Activated CD4-positive, alpha-beta T cell treated with anti-CD3 and anti-CD28 coated beads, Interleukin-2, amount 10 ng/mL, durations not matched to agents 24 days and 14 days (primary cell): Measurements from ENCODE around the gene CYFIP2. TPM values are rescaled to one million over a fixed set of nuclear protein-coding genes. Genes with fewer than 3 reads are reported as not detected.

ENCODE experiments used
- DNase-seq: peaks from one replicate; pipeline ENCODE4 v3.0.0; 2022
- H3K27ac Mint-ChIP-seq: one replicate; pipeline ENCODE4 v1.8.0; 2022; ENCODE audit warnings: mild to moderate bottlenecking, mixed read lengths
- H3K27me3 Mint-ChIP-seq: one replicate; pipeline ENCODE4 v1.8.0; 2022; ENCODE audit warnings: mixed read lengths
- H3K36me3 Mint-ChIP-seq: one replicate; pipeline ENCODE4 v1.8.0; 2022; ENCODE audit warnings: low read depth, mild to moderate bottlenecking, mixed read lengths
- H3K4me1 Mint-ChIP-seq: one replicate; pipeline ENCODE4 v1.8.0; 2021; ENCODE audit warnings: mixed read lengths
- H3K4me3 Mint-ChIP-seq: one replicate; pipeline ENCODE4 v1.8.0; 2022; ENCODE audit warnings: mild to moderate bottlenecking, moderate library complexity, mixed read lengths
- H3K9me3 Mint-ChIP-seq: one replicate; pipeline ENCODE4 v1.8.0; 2021; ENCODE audit warnings: mixed read lengths
- intact Hi-C: fragments of 100-400 bp; cut with micrococcal nuclease; formaldehyde crosslinking; loops from one replicate; pipeline ENCODE4 v1.15.1; 2023
- total RNA-seq: library from RNA; stranded (reverse); gene quantifications from 2 replicates; pipeline ENCODE4 v1.2.3, GENCODE V29; 2022

The CYFIP2 gene
- total RNA-seq, 1 donor from 2014 or later, result 193 TPM

DNA sequence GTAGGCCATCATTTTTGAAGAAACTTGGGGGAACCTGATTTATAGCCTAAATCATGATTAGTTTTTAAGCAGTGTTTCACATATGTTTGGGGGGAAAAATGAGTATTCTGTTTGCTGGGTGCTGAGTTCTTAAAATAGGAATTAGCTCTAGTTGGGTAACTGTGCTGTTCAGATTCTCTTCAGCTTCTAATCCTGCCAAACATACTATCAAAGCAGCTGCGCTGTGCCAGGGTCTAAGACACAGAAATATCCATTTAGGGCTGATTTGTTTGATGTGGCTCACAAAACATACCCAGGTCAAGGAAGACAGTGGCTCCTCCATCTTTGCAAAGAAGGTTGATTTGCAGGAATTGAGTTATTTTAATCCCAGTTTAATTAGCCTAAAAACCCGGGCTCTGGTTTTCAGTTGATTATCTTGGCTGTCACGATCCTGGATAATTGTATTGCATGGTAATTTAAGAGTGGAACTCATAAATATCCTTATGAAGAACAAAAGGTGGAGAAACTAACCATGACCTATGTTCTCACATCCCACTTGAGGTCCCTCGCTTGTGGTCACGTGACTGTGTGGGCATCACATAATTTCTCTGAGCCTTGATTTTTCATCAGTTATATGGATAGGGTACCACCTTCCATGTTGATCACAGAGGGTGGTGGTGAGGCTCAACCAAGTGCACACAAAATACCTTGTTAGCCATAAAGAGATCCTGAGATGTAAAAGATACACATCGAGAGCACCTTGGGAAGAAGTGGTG, 18.7 kb downstream of the CYFIP2 start:
- Mint-ChIP-seq H3K36me3 (peaks cover 60% of the 10 kb centered on the region), H3K4me1 (peaks cover 75% of the 10 kb centered on the region), H3K27ac (no peak overlapping the region), H3K27me3 (no peaks in the 10 kb centered on the region), H3K4me3 (no peak overlapping the region), H3K9me3 (peaks cover 3% of the 10 kb centered on the region)
- DNase-seq, result no peak
- intact Hi-C loops, result no loop called here

DNA sequence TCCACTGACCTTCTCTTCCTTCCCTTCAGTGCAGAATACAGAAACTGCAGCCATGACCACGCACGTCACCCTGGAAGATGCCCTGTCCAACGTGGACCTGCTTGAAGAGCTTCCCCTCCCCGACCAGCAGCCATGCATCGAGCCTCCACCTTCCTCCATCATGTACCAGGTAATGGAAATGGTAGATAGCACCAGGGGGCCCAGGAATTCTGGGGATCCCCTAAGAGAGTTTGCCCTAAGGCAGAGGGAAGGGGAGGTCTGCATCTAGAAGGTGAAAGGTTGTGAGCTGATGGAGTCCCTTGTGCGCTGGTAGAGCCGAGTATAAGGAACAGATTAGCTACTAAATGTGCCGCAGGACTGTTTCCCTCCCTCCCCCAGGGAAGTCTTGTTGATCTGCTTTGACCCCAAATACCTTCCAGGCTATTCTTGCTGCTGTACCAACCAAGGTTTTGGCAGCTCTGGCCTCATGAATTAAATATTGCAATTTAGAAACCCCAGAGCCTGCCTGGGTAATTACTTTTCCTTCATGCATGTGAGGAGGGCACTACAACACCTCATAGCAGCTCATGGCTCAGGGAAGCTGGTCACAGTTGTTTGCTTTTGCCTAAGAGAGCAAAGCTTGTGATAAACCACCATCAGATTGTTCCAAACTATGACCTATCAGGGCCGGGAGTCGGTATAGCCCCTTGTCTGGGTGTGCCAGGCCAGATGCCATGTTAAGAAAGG, 19.6 kb downstream of the CYFIP2 start:
- Mint-ChIP-seq H3K36me3 (peaks cover 61% of the 10 kb centered on the region), H3K4me1 (peaks cover 76% of the 10 kb centered on the region), H3K27ac (peak overlapping the region; percentile 45), H3K27me3 (no peaks in the 10 kb centered on the region), H3K4me3 (no peak overlapping the region), H3K9me3 (peaks cover 3% of the 10 kb centered on the region)
- no peak for DNase-seq
- intact Hi-C loops, result no loop called here

GRCh38 chr5:157286761-157287211, 20.9 kb downstream of the CYFIP2 start:
- no peak for DNase-seq
- intact Hi-C loops, result no loop called here
- no peak overlapping the region for H3K4me3 Mint-ChIP-seq
- peaks cover 62% of the 10 kb centered on the region for H3K36me3 Mint-ChIP-seq
- no peaks in the 10 kb centered on the region for H3K27me3 Mint-ChIP-seq
- no peak overlapping the region for H3K27ac Mint-ChIP-seq
- peaks cover 73% of the 10 kb centered on the region for H3K4me1 Mint-ChIP-seq
- no peaks in the 10 kb centered on the region for H3K9me3 Mint-ChIP-seq

DNA sequence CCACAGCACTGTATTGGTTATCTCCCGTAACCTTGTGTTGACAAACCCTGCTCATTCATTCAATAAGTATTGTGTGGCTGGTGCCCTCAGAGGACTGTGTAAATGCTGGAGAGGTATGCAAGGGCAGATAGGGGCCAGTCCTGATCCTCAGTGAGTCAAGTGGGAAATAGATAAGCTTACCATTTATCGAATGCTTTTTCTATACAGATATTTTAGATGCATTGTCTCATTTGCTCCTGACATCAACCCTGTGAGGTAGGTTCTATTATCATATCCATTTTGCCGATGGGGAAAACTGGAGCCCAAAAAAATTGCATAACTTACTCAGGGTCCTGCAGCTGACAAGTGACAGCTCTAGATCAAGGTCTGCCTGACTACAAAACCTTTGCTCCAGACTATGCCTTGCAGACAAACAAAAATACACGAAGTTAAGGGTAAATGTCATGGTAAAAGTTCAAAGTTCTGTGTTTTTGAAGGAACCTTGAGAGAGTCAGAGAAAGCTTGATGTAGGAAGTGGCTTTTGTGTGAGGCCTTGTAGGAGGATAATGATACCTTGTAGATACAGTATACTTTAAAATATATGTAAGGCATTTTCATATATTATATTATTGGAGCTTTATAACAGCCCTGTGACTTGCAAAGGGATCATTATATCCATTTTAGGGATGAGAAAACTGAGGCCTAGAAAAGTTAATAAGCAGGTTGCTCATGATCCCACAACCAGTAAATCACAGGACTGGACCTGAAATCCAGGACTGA, 22.7 kb downstream of the CYFIP2 start:
- no peak for DNase-seq
- H3K9me3 Mint-ChIP-seq, result no peaks in the 10 kb centered on the region
- peaks cover 64% of the 10 kb centered on the region for H3K36me3 Mint-ChIP-seq
- H3K4me1 Mint-ChIP-seq, result peaks cover 61% of the 10 kb centered on the region
- intact Hi-C loops, result no loop called here
- peak overlapping the region; percentile 38 for H3K4me3 Mint-ChIP-seq
- H3K27ac Mint-ChIP-seq, result peak overlapping the region; percentile 80
- no peaks in the 10 kb centered on the region for H3K27me3 Mint-ChIP-seq

DNA sequence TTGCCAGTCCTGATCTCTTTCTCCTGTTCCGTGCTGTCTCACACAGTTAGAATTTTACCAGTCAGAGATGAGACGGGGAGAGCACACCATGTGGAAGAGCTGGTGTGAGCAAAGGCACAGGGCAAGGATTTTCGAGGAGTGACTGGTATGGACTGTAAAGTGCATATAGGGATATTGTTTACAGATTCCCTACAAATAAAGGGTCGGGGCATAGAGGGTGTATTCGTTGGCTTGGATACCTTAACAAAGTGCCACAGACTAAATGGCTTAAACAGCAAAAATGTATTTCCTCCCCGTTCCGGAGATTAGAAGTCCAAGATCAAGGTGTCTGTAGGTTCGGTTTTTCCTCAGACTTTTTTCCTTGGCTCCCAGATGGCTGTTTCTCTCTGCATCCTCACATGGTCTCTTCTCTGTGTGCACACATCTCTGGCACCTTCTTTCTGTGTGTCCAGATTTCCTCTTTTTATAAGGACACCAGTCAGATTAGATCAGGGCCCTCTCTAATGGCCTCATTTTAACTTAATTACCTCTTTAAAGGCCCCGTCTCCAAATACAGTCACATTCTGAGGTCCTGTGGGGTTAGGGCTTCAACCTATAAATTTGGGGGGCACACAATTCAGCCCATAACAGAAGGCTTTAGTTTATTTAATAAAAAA, 23.4 kb downstream of the CYFIP2 start:
- Mint-ChIP-seq H3K9me3 (no peaks in the 10 kb centered on the region), H3K36me3 (peaks cover 69% of the 10 kb centered on the region), H3K27ac (peak overlapping the region; percentile 28), H3K4me1 (peaks cover 61% of the 10 kb centered on the region), H3K4me3 (no peak overlapping the region), H3K27me3 (no peaks in the 10 kb centered on the region)
- no peak for DNase-seq
- intact Hi-C loops, result no loop called here

GRCh38 chr5:157290156-157290980, 24.4 kb downstream of the CYFIP2 start:
- peak overlapping the region; percentile 87 for H3K27ac Mint-ChIP-seq
- no peak for DNase-seq
- H3K27me3 Mint-ChIP-seq, result no peaks in the 10 kb centered on the region
- peaks cover 70% of the 10 kb centered on the region for H3K36me3 Mint-ChIP-seq
- peaks cover 57% of the 10 kb centered on the region for H3K4me1 Mint-ChIP-seq
- H3K9me3 Mint-ChIP-seq, result no peaks in the 10 kb centered on the region
- H3K4me3 Mint-ChIP-seq, result no peak overlapping the region
- intact Hi-C loops, result loop anchor here (2.0 to 5.0 kb wide), 2 partner anchors 14 to 33 kb away; no protein-coding TSS in a partner anchor

DNA sequence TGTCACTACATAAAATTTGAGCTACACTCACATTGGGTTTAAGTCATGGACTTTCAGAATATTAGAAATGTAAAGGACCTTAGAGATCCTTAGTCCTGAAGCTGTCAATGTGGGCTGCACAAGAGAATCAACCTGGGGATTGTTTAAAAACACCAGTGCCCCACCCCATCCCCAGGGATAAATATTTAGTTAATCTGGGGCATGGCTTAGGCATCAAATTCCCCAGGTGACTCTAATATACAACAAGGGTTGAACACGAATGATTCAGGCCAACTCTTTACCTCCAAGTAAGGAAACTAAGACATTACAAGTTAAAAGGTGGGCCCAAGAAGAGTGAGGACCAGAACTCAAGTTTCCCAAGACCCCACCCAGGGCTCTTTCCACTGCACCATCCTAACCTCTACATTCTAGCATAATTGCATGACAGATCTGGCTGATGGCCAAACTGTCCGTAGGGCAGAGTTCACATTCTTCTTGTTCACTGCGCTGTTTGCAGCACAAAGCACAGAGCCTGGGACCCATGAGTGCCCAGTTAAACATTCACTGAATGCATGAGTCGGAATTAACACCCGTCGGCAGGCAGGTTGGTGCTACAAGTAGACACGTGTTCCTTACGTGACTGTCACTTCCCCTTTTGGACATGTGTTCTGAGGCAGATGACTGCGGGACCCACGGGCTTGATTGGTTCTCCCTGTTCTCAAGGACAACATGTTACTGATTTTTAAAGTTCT, 25.2 kb downstream of the CYFIP2 start:
- intact Hi-C loops, result loop anchor here (2.0 to 5.0 kb wide), 2 partner anchors 14 to 34 kb away; no protein-coding TSS in a partner anchor
- H3K27me3 Mint-ChIP-seq, result no peaks in the 10 kb centered on the region
- H3K4me1 Mint-ChIP-seq, result peaks cover 54% of the 10 kb centered on the region
- no peak for DNase-seq
- H3K4me3 Mint-ChIP-seq, result no peak overlapping the region
- H3K9me3 Mint-ChIP-seq, result no peaks in the 10 kb centered on the region
- H3K27ac Mint-ChIP-seq, result peak overlapping the region; percentile 87
- H3K36me3 Mint-ChIP-seq, result peaks cover 71% of the 10 kb centered on the region

GRCh38 chr5:157292599-157292998, 26.7 kb downstream of the CYFIP2 start:
- no peaks in the 10 kb centered on the region for H3K27me3 Mint-ChIP-seq
- H3K27ac Mint-ChIP-seq, result peak overlapping the region; percentile 22
- peaks cover 75% of the 10 kb centered on the region for H3K36me3 Mint-ChIP-seq
- H3K4me3 Mint-ChIP-seq, result no peak overlapping the region
- H3K4me1 Mint-ChIP-seq, result peaks cover 55% of the 10 kb centered on the region
- no peaks in the 10 kb centered on the region for H3K9me3 Mint-ChIP-seq
- no peak for DNase-seq
- intact Hi-C loops, result loop anchor here (5.0 kb wide), 1 partner anchor 35 kb away; no protein-coding TSS in a partner anchor

DNA sequence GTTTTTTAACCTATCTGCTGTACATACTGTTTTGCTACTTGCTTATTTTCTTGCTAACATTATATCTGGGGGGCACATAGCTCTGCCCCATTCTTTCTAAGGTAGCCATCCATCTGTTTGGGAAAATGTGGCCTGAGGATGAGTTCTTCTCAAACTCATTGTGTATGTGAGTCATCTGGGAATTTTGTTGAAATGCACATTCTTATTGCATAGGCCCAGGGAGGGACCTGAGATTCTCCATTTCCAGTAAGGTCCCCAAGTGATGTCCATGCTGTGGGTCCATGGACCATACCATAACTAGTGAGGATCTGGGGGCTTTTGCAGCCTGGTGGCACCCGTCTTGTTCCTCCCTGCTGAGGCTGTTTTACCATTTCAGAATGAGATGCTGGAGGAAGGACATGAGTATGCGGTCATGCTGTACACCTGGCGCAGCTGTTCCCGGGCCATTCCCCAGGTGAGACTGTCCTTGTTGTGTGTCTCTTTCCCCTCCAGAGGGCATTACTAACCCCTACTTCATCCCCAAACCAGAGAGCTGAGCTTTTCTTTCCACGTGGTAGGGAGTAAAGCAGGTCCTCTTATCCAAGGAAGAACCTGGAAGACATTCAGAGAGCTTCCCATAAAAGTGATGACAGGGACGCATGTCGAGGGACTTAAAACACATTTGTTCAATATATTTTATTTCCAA, 28.6 kb downstream of the CYFIP2 start:
- peaks cover 77% of the 10 kb centered on the region for H3K36me3 Mint-ChIP-seq
- intact Hi-C loops, result loop anchor here (5.0 kb wide), 1 partner anchor 37 kb away; no protein-coding TSS in a partner anchor
- H3K27ac Mint-ChIP-seq, result peak overlapping the region; percentile 56
- peaks cover 42% of the 10 kb centered on the region for H3K4me1 Mint-ChIP-seq
- no peaks in the 10 kb centered on the region for H3K27me3 Mint-ChIP-seq
- no peak for DNase-seq
- no peak overlapping the region for H3K4me3 Mint-ChIP-seq
- no peaks in the 10 kb centered on the region for H3K9me3 Mint-ChIP-seq

DNA sequence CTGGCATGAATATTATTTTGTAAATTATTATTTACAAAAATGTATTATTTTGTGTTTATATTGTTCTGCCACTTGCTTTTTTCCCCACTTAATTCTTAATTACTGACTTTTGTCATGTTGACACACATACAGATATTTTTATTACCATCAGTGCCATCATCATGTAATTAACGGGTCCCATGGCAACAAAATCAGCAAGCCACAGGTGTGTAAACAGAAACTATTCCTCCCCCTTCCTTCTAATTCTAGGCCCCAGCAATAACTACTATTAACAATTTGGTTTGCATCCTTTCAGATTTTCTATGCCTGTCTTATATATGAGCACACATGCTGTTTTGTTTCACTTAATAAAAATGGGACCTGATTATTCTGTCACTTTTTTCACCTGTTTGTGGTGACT, 29.3 kb downstream of the CYFIP2 start:
- Mint-ChIP-seq H3K4me3 (no peak overlapping the region), H3K4me1 (peaks cover 36% of the 10 kb centered on the region), H3K27ac (peak overlapping the region; percentile 12), H3K9me3 (no peaks in the 10 kb centered on the region), H3K36me3 (peaks cover 79% of the 10 kb centered on the region), H3K27me3 (no peaks in the 10 kb centered on the region)
- intact Hi-C loops, result no loop called here
- DNase-seq, result no peak

DNA sequence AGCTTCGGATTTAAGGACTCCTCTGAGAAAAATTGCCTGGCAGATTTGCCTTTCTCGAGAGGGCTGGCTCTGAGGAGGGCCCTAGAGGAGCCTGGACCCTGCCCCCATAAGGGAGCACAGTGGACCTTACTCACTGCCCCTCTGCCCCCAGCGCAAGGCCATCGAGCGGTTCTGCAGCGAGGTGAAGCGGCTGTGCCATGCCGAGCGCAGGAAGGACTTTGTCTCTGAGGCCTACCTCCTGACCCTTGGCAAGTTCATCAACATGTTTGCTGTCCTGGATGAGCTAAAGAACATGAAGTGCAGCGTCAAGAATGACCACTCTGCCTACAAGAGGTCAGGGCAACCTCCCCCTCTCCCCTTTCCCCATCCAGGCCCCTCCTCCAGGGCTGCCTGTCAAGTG, 34.6 kb downstream of the CYFIP2 start:
- no peak for DNase-seq
- H3K27ac Mint-ChIP-seq, result no peak overlapping the region
- no peak overlapping the region for H3K4me3 Mint-ChIP-seq
- no peaks in the 10 kb centered on the region for H3K9me3 Mint-ChIP-seq
- peaks cover 37% of the 10 kb centered on the region for H3K4me1 Mint-ChIP-seq
- intact Hi-C loops, result no loop called here
- H3K36me3 Mint-ChIP-seq, result peaks cover 73% of the 10 kb centered on the region
- H3K27me3 Mint-ChIP-seq, result no peaks in the 10 kb centered on the region

DNA sequence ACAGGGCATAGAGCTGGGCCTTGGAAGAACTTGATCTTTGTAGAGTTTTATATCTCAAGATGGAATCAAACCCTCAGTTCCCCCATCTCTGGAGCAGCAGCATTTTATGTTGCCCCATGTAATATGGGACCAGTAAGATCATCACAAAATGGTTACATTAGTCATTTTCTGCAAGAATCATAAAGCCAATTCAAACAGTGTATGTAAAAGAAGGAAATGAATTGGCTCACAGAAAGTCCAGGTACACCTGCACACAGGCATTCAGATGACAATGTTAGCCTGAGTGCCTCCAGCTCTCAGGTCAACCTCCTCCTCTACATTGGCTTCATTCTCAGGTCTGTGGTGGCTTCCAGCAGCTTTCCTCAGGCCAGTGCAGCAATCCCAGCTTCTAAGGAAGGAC, 35.1 kb downstream of the CYFIP2 start:
- no peaks in the 10 kb centered on the region for H3K27me3 Mint-ChIP-seq
- no peak for DNase-seq
- peak overlapping the region; percentile 59 for H3K27ac Mint-ChIP-seq
- H3K4me1 Mint-ChIP-seq, result peaks cover 41% of the 10 kb centered on the region
- intact Hi-C loops, result no loop called here
- no peak overlapping the region for H3K4me3 Mint-ChIP-seq
- H3K9me3 Mint-ChIP-seq, result no peaks in the 10 kb centered on the region
- peaks cover 74% of the 10 kb centered on the region for H3K36me3 Mint-ChIP-seq
